Measurements from ENCODE around the gene MSI2. TPM values are rescaled to one million over a fixed set of nuclear protein-coding genes. Genes with fewer than 3 reads are reported as not detected.
"Not testable (repeated sequence)": the region's sequence is repeated elsewhere in the genome, so short reads cannot be mapped to it uniquely, and the experiment has no call there.

The MSI2 gene
- total RNA-seq, 1 donor from 2014 or later, result 23.1 TPM

GRCh38 chr17:57493625-57494024 is 237.3 kb downstream of the MSI2 start:
- H3K4me3 Mint-ChIP-seq (ENCODE audit: unreplicated experiment), result no peak overlapping the region
- H3K9me3 Mint-ChIP-seq (ENCODE audit: low read depth), result no peaks in the 10 kb centered on the region
- DNase-seq (ENCODE audit: low spot score), result no peak
- no peak for TF ChIP-seq CTCF (IDR thresholded peaks at IDR 0.05)
- no peaks in the 10 kb centered on the region for H3K4me1 Mint-ChIP-seq (ENCODE audit: low read depth)
- H3K36me3 Mint-ChIP-seq (ENCODE audit: low read depth), result no peaks in the 10 kb centered on the region
- H3K27me3 Mint-ChIP-seq (ENCODE audit: low read depth), result no peaks in the 10 kb centered on the region
- H3K27ac Mint-ChIP-seq (ENCODE audit: unreplicated experiment), result no peak overlapping the region

- DNase-seq (ENCODE audit: low spot score), result no peak
- no peak for TF ChIP-seq CTCF (IDR thresholded peaks at IDR 0.05)
- H3K9me3 Mint-ChIP-seq (ENCODE audit: low read depth), result no peaks in the 10 kb centered on the region
- H3K27ac Mint-ChIP-seq (ENCODE audit: unreplicated experiment), result no peak overlapping the region
- H3K27me3 Mint-ChIP-seq (ENCODE audit: low read depth), result no peaks in the 10 kb centered on the region
- H3K36me3 Mint-ChIP-seq (ENCODE audit: low read depth), result no peaks in the 10 kb centered on the region
- H3K4me1 Mint-ChIP-seq (ENCODE audit: low read depth), result peaks cover 2% of the 10 kb centered on the region
- no peak overlapping the region for H3K4me3 Mint-ChIP-seq (ENCODE audit: unreplicated experiment)
Observed at GRCh38 chr17:57494443-57494842, 238.1 kb downstream of the MSI2 start.

DNA sequence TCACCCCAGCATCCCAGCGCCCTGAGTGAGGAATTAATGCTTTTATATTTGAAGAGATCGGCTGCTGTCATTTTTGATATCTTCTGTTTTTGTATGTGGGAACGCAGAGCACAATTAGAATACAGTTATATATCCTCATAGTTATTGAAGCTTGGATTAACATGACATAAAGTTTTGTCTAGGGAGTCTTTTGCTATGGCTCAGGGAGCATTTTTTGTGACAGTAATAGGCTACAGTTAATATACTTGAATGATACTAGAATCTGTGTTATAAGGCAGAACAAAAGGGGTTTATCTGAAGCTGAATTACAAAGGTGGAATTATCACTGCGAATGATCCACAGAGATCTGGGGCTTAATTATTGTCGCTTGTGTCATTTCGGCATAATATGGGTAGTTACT is 239.4 kb downstream of the MSI2 start:
- Mint-ChIP-seq H3K36me3 (ENCODE audit: low read depth) (no peaks in the 10 kb centered on the region), H3K4me3 (ENCODE audit: unreplicated experiment) (no peak overlapping the region), H3K4me1 (ENCODE audit: low read depth) (peaks cover 7% of the 10 kb centered on the region), H3K27me3 (ENCODE audit: low read depth) (no peaks in the 10 kb centered on the region), H3K27ac (ENCODE audit: unreplicated experiment) (no peak overlapping the region), H3K9me3 (ENCODE audit: low read depth) (no peaks in the 10 kb centered on the region)
- TF ChIP-seq CTCF (IDR thresholded peaks at IDR 0.05), result no peak
- DNase-seq (ENCODE audit: low spot score), result no peak

DNA sequence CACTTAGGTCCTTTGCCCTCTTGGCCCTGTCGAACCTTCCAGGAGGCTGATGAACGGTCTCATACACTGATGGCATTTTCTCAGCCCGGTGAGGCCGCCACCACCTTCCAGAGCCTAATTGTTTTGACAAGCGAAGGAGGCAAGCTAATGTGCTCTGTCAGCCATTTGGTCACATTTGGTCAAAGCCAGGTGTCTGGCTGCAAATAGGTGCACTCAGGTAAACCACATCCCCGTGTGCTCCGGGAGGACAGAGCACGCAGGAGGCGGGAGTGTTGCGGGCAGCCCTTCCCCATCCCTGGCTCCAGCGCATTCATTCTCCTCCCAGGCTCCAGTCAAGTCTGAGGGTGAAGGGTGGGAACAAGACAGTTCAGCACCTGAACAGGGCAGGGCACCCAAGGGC is 240.1 kb downstream of the MSI2 start:
- no peaks in the 10 kb centered on the region for H3K27me3 Mint-ChIP-seq (ENCODE audit: low read depth)
- H3K36me3 Mint-ChIP-seq (ENCODE audit: low read depth), result no peaks in the 10 kb centered on the region
- H3K4me3 Mint-ChIP-seq (ENCODE audit: unreplicated experiment), result no peak overlapping the region
- no peaks in the 10 kb centered on the region for H3K9me3 Mint-ChIP-seq (ENCODE audit: low read depth)
- no peak for TF ChIP-seq CTCF (IDR thresholded peaks at IDR 0.05)
- H3K4me1 Mint-ChIP-seq (ENCODE audit: low read depth), result peaks cover 7% of the 10 kb centered on the region
- no peak for DNase-seq (ENCODE audit: low spot score)
- no peak overlapping the region for H3K27ac Mint-ChIP-seq (ENCODE audit: unreplicated experiment)

GRCh38 chr17:57498443-57498842 is 242.1 kb downstream of the MSI2 start:
- Mint-ChIP-seq H3K27me3 (ENCODE audit: low read depth) (no peaks in the 10 kb centered on the region), H3K4me3 (ENCODE audit: unreplicated experiment) (no peak overlapping the region)

GRCh38 chr17:57499221-57499620 is 242.9 kb downstream of the MSI2 start:
- not testable (repeated sequence) for H3K27ac Mint-ChIP-seq (ENCODE audit: unreplicated experiment); H3K9me3 Mint-ChIP-seq (ENCODE audit: low read depth); H3K36me3 Mint-ChIP-seq (ENCODE audit: low read depth); H3K4me3 Mint-ChIP-seq (ENCODE audit: unreplicated experiment); H3K27me3 Mint-ChIP-seq (ENCODE audit: low read depth); H3K4me1 Mint-ChIP-seq (ENCODE audit: low read depth); DNase-seq (ENCODE audit: low spot score)

More at GRCh38 chr17:57498443-57498842, 242.1 kb downstream of the MSI2 start:
- no peak for TF ChIP-seq CTCF (IDR thresholded peaks at IDR 0.05)
- Mint-ChIP-seq H3K4me1 (ENCODE audit: low read depth) (peaks cover 7% of the 10 kb centered on the region), H3K36me3 (ENCODE audit: low read depth) (no peaks in the 10 kb centered on the region), H3K9me3 (ENCODE audit: low read depth) (no peaks in the 10 kb centered on the region), H3K27ac (ENCODE audit: unreplicated experiment) (no peak overlapping the region)
- DNase-seq (ENCODE audit: low spot score), result no peak

Measured in chondrocyte (in vitro differentiated cells).